ENCODE data around the gene CPED1. TPM values are rescaled to one million over a fixed set of nuclear protein-coding genes. Genes with fewer than 3 reads are reported as not detected.

Gene CPED1
- polyA plus RNA-seq, 1 donor from 2014 or later, result not detected

DNA sequence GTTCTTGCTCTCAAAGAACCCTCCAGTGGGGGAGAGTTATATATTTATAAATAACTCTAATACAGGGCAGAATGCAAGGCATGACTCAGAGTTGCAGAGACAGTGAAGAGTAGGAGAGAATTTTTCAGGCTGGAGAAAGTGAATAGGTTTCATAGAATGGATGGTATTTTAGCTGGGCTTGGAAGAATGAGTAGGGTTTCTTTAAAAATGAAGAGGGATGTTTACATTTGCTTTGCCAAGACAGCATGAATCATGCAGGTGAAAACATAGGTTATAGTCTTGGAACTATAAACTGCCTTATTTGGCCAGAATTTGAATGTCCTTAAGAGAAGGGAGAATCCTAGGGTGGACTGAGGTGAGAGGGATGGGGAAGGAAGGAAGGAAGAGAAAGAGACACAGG is 124.8 kb downstream of the CPED1 start:
- H3K27ac ChIP-seq (ENCODE audit: low read length), result no peak overlapping the region
- H4K20me1 ChIP-seq (ENCODE audit: insufficient read depth), result no peaks in the 10 kb centered on the region
- H3K9me2 ChIP-seq (ENCODE audit: insufficient read depth, low read length), result no peaks in the 10 kb centered on the region
- no peaks in the 10 kb centered on the region for H3K36me3 ChIP-seq (ENCODE audit: insufficient read depth, low read length)
- H3F3A ChIP-seq (ENCODE audit: insufficient read depth, low read length, poor library complexity, severe bottlenecking), result no peaks in the 10 kb centered on the region
- no peak overlapping the region for H3K4me2 ChIP-seq (ENCODE audit: low read length)
- H3K27me3 ChIP-seq (ENCODE audit: insufficient read depth, low read depth, low read length), result no peaks in the 10 kb centered on the region
- H3K9ac ChIP-seq (ENCODE audit: low read length), result no peak overlapping the region
- no peaks in the 10 kb centered on the region for H3K9me3 ChIP-seq (ENCODE audit: low read length)
- no peak overlapping the region for H3K4me3 ChIP-seq (ENCODE audit: low read length)
- no peaks in the 10 kb centered on the region for H3K79me2 ChIP-seq (replicated peaks; ENCODE audit: insufficient read depth, low read length)
- no peak overlapping the region for H2AFZ ChIP-seq (ENCODE audit: low read depth, low read length)
- TF ChIP-seq, protein P1, sequence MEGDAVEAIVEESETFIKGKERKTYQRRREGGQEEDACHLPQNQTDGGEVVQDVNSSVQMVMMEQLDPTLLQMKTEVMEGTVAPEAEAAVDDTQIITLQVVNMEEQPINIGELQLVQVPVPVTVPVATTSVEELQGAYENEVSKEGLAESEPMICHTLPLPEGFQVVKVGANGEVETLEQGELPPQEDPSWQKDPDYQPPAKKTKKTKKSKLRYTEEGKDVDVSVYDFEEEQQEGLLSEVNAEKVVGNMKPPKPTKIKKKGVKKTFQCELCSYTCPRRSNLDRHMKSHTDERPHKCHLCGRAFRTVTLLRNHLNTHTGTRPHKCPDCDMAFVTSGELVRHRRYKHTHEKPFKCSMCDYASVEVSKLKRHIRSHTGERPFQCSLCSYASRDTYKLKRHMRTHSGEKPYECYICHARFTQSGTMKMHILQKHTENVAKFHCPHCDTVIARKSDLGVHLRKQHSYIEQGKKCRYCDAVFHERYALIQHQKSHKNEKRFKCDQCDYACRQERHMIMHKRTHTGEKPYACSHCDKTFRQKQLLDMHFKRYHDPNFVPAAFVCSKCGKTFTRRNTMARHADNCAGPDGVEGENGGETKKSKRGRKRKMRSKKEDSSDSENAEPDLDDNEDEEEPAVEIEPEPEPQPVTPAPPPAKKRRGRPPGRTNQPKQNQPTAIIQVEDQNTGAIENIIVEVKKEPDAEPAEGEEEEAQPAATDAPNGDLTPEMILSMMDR (IDR thresholded peaks at IDR 0.05; ENCODE audit: poor library complexity, severe bottlenecking), result no peak
- TF ChIP-seq TAF1 (IDR thresholded peaks at IDR 0.05; ENCODE audit: low read depth) (no peak), SMC3 (conservative IDR thresholded peaks at IDR 0.05; ENCODE audit: poor library complexity) (no peak), MXI1 (conservative IDR thresholded peaks at IDR 0.05; ENCODE audit: poor library complexity, severe bottlenecking) (no peak)
- TF ChIP-seq, protein P2, sequence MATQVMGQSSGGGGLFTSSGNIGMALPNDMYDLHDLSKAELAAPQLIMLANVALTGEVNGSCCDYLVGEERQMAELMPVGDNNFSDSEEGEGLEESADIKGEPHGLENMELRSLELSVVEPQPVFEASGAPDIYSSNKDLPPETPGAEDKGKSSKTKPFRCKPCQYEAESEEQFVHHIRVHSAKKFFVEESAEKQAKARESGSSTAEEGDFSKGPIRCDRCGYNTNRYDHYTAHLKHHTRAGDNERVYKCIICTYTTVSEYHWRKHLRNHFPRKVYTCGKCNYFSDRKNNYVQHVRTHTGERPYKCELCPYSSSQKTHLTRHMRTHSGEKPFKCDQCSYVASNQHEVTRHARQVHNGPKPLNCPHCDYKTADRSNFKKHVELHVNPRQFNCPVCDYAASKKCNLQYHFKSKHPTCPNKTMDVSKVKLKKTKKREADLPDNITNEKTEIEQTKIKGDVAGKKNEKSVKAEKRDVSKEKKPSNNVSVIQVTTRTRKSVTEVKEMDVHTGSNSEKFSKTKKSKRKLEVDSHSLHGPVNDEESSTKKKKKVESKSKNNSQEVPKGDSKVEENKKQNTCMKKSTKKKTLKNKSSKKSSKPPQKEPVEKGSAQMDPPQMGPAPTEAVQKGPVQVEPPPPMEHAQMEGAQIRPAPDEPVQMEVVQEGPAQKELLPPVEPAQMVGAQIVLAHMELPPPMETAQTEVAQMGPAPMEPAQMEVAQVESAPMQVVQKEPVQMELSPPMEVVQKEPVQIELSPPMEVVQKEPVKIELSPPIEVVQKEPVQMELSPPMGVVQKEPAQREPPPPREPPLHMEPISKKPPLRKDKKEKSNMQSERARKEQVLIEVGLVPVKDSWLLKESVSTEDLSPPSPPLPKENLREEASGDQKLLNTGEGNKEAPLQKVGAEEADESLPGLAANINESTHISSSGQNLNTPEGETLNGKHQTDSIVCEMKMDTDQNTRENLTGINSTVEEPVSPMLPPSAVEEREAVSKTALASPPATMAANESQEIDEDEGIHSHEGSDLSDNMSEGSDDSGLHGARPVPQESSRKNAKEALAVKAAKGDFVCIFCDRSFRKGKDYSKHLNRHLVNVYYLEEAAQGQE (IDR thresholded peaks at IDR 0.05; ENCODE audit: borderline replicate concordance), result no peak

DNA sequence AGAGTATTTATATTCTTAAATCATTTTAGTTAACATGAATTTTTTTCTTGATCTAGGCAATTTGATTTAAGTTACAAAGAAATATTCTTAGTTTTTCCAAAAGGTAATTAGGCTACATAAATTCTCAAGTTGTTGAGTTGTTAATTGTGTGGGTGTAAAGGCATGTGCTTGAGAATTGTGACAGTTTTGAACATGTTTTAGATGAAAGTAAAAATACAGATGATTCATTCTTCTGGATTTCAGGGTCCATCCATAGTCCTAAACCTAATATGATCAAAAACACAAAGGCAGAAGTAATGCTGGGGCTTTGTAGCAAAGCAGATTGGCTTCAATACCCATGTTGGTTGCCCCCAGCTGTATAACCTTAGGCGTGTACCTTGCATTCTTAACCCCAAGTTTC is 127.9 kb downstream of the CPED1 start:
- no peaks in the 10 kb centered on the region for H3K27me3 ChIP-seq (ENCODE audit: insufficient read depth, low read depth, low read length)
- H3K9ac ChIP-seq (ENCODE audit: low read length), result no peak overlapping the region
- H3K4me2 ChIP-seq (ENCODE audit: low read length), result no peak overlapping the region
- H3K27ac ChIP-seq (ENCODE audit: low read length), result no peak overlapping the region
- no peak for TF ChIP-seq EZH2 (IDR thresholded peaks at IDR 0.05; ENCODE audit: borderline replicate concordance, insufficient read depth, low read length, poor library complexity, severe bottlenecking)
- TF ChIP-seq, protein P2 (IDR thresholded peaks at IDR 0.05; ENCODE audit: borderline replicate concordance), result no peak
- TF ChIP-seq TAF1 (IDR thresholded peaks at IDR 0.05; ENCODE audit: low read depth), result no peak
- no peak for TF ChIP-seq RAD21 (conservative IDR thresholded peaks at IDR 0.05)
- no peak for TF ChIP-seq SMC3 (conservative IDR thresholded peaks at IDR 0.05; ENCODE audit: poor library complexity)
- TF ChIP-seq MXI1 (conservative IDR thresholded peaks at IDR 0.05; ENCODE audit: poor library complexity, severe bottlenecking), result no peak
- TF ChIP-seq EP300 (conservative IDR thresholded peaks at IDR 0.05; ENCODE audit: poor library complexity, severe bottlenecking), result no peak
- TF ChIP-seq POLR2AphosphoS5 (IDR thresholded peaks at IDR 0.05), result no peak
- TF ChIP-seq, protein P1 (IDR thresholded peaks at IDR 0.05; ENCODE audit: poor library complexity, severe bottlenecking), result no peak
- no peak overlapping the region for H2AFZ ChIP-seq (ENCODE audit: low read depth, low read length)
- no peaks in the 10 kb centered on the region for H3K9me2 ChIP-seq (ENCODE audit: insufficient read depth, low read length)
- no peaks in the 10 kb centered on the region for H3K79me2 ChIP-seq (replicated peaks; ENCODE audit: insufficient read depth, low read length)
- no peaks in the 10 kb centered on the region for H3K36me3 ChIP-seq (ENCODE audit: insufficient read depth, low read length)
- no peaks in the 10 kb centered on the region for H4K20me1 ChIP-seq (ENCODE audit: insufficient read depth)
- H3F3A ChIP-seq (ENCODE audit: insufficient read depth, low read length, poor library complexity, severe bottlenecking), result no peaks in the 10 kb centered on the region
- H3K4me3 ChIP-seq (ENCODE audit: low read length), result no peak overlapping the region
- H3K9me3 ChIP-seq (ENCODE audit: low read length), result no peaks in the 10 kb centered on the region
